Lung (tissue), 12 donors: ENCODE measurements around the gene MAMDC2. TPM values are rescaled to one million over a fixed set of nuclear protein-coding genes. Genes with fewer than 3 reads are reported as not detected.

Experiments
- ATAC-seq: fragments of 200-7000 bp; cut with Tn5 transposase; one replicate; pipeline ENCODE4 v1.9.1; 2020; ENCODE audit warnings: moderate number of reproducible peaks; ENCODE audit not compliant: insufficient read depth, low FRiP score
- DNase-seq, 3 donors: peaks; one replicate each; pipeline ENCODE4 v3.0.0-alpha.2; 2013 to 2017
- H3K27ac ChIP-seq, 2 donors: one replicate each; pipeline ENCODE4 v1.5.1; 2013; ENCODE audit warnings: mild to moderate bottlenecking in 2 of 2, moderate library complexity in 2 of 2, control low read depth in 1 of 2, inconsistent platforms in 1 of 2, low read depth in 1 of 2, low read length in 1 of 2
- H3K27me3 ChIP-seq, 3 donors: one replicate each; pipeline ENCODE4 v1.5.1; 2013; ENCODE audit warnings: low read length in 2 of 3; ENCODE audit not compliant: control insufficient read depth in 3 of 3, insufficient read depth in 3 of 3
- H3K36me3 ChIP-seq, 4 donors: one replicate each; pipeline ENCODE4 v1.5.1; 2013; ENCODE audit warnings: low read length in 4 of 4, mild to moderate bottlenecking in 1 of 4, moderate library complexity in 1 of 4; ENCODE audit not compliant: control insufficient read depth in 4 of 4, insufficient read depth in 4 of 4
- H3K4me1 ChIP-seq, 5 donors: one replicate each; pipeline ENCODE4 v1.5.1; 2013; ENCODE audit warnings: low read length in 5 of 5, mild to moderate bottlenecking in 2 of 5, moderate library complexity in 1 of 5; ENCODE audit not compliant: control insufficient read depth in 5 of 5, insufficient read depth in 5 of 5
- H3K4me3 ChIP-seq: one replicate; pipeline ENCODE4 v1.5.1; 2013; ENCODE audit warnings: mild to moderate bottlenecking, control low read depth, moderate library complexity
- H3K9ac ChIP-seq, 2 donors: one replicate each; pipeline ENCODE4 v1.5.1; 2013; ENCODE audit warnings: low read length in 2 of 2, control low read depth in 1 of 2; ENCODE audit not compliant: insufficient read depth in 1 of 2
- H3K9me3 ChIP-seq, 4 donors: one replicate each; pipeline ENCODE4 v1.5.1; 2013; ENCODE audit warnings: low read length in 3 of 4, mild to moderate bottlenecking in 1 of 4, moderate library complexity in 1 of 4; ENCODE audit not compliant: control insufficient read depth in 4 of 4, insufficient read depth in 3 of 4
- CTCF ChIP-seq: IDR thresholded peaks from 2 replicates; pipeline ENCODE4 v1.5.1; 2012; ENCODE audit warnings: mild to moderate bottlenecking; ENCODE audit errors: control extremely low read depth, extremely low read depth
- WGBS, 2 donors: extraction: QIAGEN DNeasy Blood & Tissue Kit; methylation state at CpG; one replicate each; pipeline ENCODE4 v1.1.7; 2013; 5-methylcytosine and 5-hydroxymethylcytosine counted together
- polyA plus RNA-seq, 2 donors: library from polyadenylated mRNA; stranded (reverse); fragments of 200-250 nt; gene quantifications; one replicate each; pipeline ENCODE4 v1.2.1, GENCODE V29; 2013
- total RNA-seq, 2 donors: library from RNA; depleted of rRNA in 1 of 2; stranded (reverse); fragments of >200 nt in 1 of 2; gene quantifications; one replicate each; pipeline ENCODE4 v1.2.1, GENCODE V29; 2014 to 2021
- donor health status: control.
- donor health status: control.
- donor health status: Bipolar disorder and iron deficiency.
- donor health status: healthy.
- donor health status: DM: yes; HTN: yes; CAD: no.

Gene MAMDC2
- total and polyA plus RNA-seq, 4 donors: 6.5 to 28.6 (median 10.0) TPM

GRCh38 chr9:70119786-70120185 is 76.1 kb downstream of the MAMDC2 start:
- ATAC-seq (no peak), DNase-seq (no peak)
- 92% methylated on average over 2 of the region's 2 CpGs for WGBS, 2 donors
- H3K9ac ChIP-seq: no peak overlapping the region
- peaks cover 0 to 2% (median 0%) of the 10 kb centered on the region in 4 donors for H3K36me3 ChIP-seq
- H3K27ac ChIP-seq: no peak overlapping the region
- H3K4me1 ChIP-seq: no peaks in the 10 kb centered on the region
- no peaks in the 10 kb centered on the region for H3K27me3 ChIP-seq
- no peak for TF ChIP-seq CTCF
- peaks cover 0 to 3% (median 0%) of the 10 kb centered on the region in 4 donors for H3K9me3 ChIP-seq
- no peak overlapping the region for H3K4me3 ChIP-seq

- H3K9ac ChIP-seq: no peak overlapping the region
- peaks cover 0 to 3% (median 0%) of the 10 kb centered on the region in 4 donors for H3K9me3 ChIP-seq
- H3K4me3 ChIP-seq: no peak overlapping the region
- WGBS, 2 donors: 66 to 80% methylated on average over 5 of the region's 5 CpGs
- DNase-seq (peak in 1 of 3 donors; percentile 20), ATAC-seq (no peak)
- no peak for TF ChIP-seq CTCF
- H3K27me3 ChIP-seq: no peaks in the 10 kb centered on the region
- no peak overlapping the region for H3K27ac ChIP-seq
- peaks cover 0 to 6% (median 1%) of the 10 kb centered on the region in 5 donors for H3K4me1 ChIP-seq
- H3K36me3 ChIP-seq: peaks cover 0 to 2% (median 0%) of the 10 kb centered on the region in 4 donors
Measured at GRCh38 chr9:70120834-70121510, 77.3 kb downstream of the MAMDC2 start.

GRCh38 chr9:70121818-70122436 is 78.3 kb downstream of the MAMDC2 start:
- ATAC-seq: no peak
- H3K27me3 ChIP-seq: no peaks in the 10 kb centered on the region
- H3K9me3 ChIP-seq: peaks cover 0 to 3% (median 0%) of the 10 kb centered on the region in 4 donors
- peaks cover 0 to 2% (median 0%) of the 10 kb centered on the region in 4 donors for H3K36me3 ChIP-seq
- no peak for DNase-seq
- peaks cover 0 to 10% (median 1%) of the 10 kb centered on the region in 5 donors for H3K4me1 ChIP-seq
- no peak overlapping the region for H3K9ac ChIP-seq
- TF ChIP-seq CTCF: no peak
- 43 to 48% methylated on average over 2 of the region's 2 CpGs for WGBS, 2 donors
- no peak overlapping the region for H3K27ac ChIP-seq
- no peak overlapping the region for H3K4me3 ChIP-seq
